Cortex of kidney (tissue), 1 donor: Measurements from ENCODE around the gene LSM14B.
A peak's percentile ranks its signal among the peaks of the same experiment; 100 is the strongest.
"Not testable (repeated sequence)": the region's sequence is repeated elsewhere in the genome, so short reads cannot be mapped to it uniquely, and the experiment has no call there.

Experiments used
- DNase-seq: peaks from one replicate; lab custom pipeline; 2025; lab: John Stamatoyannopoulos, UW

LSM14B gene

DNA sequence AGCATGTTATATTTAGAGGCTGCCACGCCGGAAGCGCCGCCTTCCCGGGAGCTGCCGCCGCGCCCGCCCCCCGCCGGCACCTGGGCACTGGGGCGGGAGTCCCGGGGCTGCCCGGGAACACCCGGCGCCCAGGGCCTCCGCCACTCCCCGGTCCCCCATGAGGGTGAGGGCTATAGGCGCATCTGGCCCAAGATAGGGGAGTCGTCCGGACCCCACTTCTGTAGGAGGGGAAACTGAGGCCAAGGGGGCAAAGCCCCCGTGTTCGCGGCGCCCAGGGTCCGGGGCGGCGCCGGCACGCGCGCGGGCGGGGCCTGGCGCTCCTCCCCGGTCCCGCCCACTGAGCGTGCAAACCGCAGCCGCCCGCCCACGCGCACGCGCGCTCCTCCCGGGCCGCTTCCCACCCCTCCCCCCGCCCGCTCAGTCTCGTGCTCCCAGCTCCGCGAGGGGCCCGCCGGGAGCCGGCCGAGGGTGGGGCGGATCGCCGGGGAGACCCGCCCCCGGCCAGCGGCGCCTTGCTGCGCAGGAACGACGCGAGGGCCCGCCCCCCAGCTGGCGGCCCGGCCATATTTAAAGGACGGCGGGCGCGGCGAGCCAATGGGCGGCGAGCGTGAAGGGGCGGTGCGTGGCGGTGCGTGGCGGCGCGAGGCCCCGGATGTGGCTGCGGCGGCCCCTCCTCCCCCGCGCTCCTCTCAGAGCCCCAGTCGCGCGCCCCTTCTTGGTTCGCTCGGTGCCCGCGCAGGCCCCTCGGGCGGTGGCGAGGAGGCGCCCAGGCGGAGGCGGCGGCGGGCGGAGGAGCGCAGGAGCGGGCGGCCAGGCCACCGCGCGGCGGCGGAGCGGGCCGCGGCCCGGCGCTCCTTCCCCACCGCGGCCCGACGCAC is at the start of gene LSM14B:
LSM14B (plus strand) TSS at position 700 of the 878 bp plus-strand sequence. CDS start 192 bp downstream, outside the sequence.
- peak; percentile 92 for DNase-seq

DNA sequence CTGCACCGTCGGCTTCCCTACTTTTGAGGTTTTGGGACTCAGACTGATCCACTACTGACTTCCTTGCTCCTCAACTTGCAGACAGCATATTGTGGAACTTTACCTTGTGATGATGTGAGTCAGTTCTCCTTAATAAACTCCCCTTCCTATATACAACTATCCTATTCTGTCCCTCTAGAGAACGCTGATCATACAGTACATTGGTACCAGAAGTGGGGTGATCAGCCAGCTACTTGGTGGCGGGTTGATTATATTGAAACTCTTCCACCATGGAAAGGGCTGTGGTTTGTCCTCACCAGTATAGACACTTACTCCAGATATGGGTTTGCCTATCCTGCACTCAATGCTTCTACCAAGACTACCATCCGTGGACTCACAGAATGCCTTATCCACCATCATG is 49.0 kb upstream of the LSM14B start:
- DNase-seq, result no peak

DNA sequence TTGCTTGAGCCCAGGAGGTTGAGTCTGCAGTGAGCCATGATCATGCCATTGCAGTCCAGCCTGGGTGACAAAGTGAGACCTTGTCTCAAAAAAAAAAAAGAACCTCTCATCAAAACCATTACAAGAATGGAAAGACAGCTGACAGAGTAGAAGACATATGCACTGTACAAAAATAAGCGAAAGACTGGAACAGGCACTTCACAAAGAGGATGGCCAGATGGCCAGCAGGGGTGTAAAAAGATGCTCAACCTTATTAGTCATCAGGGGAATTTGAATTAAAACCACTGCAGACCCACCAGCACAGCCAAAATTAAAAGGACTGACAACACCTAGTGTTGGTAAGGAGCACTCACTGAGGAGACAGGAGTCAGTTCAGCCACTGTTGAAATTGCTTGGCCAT is 43.1 kb upstream of the LSM14B start:
- DNase-seq, result no peak

- DNase-seq, result no peak
Measured at GRCh38 chr20:62080249-62080990, 41.9 kb upstream of the LSM14B start.

- no peak for DNase-seq
Measured at GRCh38 chr20:62083312-62083711, 39.0 kb upstream of the LSM14B start.

GRCh38 chr20:62084224-62084623 is 38.1 kb upstream of the LSM14B start:
- not testable (repeated sequence) for DNase-seq

GRCh38 chr20:62085206-62085605 is 37.1 kb upstream of the LSM14B start:
- no peak for DNase-seq

GRCh38 chr20:62087227-62087626 is 35.0 kb upstream of the LSM14B start:
- no peak for DNase-seq

DNA sequence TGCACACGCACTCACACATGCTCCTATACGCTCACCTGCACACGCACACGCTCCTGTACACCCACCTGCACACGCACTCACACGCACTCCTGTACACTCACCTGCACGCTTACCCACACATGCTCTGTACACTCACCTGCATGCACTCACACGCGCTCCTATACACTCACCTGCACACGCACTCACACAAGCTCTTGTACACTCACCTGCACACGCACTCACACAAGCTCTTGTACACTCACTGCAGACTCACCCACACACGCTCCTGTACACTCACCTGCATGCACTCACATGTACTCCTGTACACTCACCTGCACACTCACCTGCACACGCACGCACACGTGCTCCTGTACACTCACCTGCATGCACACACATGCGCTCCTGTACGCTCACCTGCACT is 34.6 kb upstream of the LSM14B start:
- no peak for DNase-seq

DNA sequence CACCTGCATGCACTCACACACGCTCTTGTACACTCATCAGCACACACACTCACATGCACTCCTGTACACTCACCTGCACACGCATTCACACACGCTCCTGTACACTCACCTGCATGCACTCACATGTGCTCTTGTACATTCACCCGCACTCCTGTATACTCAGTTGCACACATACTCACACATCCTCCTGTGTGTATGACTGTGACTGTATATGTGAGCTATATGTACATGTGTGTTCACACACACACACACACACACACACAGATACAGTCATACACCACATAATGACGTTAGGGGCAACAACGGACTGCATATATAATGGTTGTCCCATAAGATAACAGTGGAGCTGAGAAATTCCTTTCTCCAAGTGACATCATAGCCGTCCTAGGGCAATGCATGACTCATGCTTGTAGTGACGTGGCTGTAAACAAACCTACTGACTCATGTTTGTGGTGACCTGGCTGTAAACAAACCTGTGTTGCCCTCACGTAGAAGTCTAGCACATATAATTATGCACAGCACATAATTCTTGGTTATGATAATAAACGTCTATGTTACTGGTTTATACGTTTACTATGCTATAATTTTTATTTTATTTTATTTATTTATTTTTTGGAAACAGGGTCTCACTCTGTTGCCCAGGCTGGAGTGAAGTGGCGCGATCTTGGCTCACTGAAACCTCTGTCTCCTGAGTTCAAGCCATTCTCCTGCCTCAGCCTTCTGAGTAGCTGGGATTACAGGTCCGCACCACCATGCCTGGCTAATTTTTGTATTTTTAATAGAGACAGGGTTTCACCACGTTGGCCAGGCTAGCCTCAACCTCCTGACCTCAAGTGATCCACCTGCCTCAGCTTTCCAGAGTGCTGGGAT is 33.8 kb upstream of the LSM14B start:
- DNase-seq, result no peak

GRCh38 chr20:62089393-62089792 is 32.9 kb upstream of the LSM14B start:
- no peak for DNase-seq

DNA sequence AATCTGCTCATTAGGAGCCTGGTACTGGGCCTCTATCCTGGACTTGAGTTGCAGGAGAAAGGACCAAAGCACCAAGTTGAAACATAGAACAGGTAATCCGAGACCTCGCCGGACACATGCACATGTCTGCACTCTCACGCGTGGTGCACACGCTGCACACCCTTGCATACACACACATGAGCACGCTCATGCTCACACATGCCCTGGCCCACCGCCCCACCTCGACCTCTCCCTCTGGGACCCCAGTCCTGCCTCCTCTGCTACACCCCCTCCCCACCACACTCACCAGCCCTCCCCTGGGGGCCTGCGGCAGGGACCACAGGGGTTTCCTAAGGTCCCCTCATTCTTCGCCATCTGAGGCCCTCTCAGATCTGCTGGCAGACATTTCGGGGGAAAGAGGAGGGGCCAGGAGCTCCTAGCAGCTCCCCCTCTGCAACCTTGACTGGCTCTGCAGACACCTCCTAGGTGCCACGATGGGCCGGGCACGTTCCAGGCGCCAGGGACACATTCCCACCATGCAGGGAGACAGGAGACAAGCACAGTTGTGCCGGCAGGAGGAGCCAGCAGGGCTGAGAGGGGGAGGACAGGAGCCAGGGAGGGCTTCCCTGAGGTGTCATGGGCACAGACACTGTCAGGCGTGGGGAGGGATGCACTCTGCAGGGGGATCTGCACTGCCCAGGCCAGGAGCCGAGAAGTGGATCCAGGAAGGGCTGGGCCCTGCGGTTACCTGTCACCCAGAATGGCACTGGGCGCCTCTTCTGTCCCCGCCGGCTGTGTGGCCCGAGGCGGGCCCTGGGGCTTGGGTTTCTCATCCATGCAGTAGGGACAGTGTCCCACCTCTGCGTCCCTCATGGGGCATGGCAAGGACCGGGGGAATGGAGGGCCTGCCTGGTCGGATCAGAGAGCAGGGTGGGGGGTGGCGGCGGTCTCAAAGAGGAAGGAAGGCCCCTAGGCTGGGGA is 25.6 kb upstream of the LSM14B start:
- no peak for DNase-seq

GRCh38 chr20:62097881-62098407 is 24.3 kb upstream of the LSM14B start:
- no peak for DNase-seq

DNA sequence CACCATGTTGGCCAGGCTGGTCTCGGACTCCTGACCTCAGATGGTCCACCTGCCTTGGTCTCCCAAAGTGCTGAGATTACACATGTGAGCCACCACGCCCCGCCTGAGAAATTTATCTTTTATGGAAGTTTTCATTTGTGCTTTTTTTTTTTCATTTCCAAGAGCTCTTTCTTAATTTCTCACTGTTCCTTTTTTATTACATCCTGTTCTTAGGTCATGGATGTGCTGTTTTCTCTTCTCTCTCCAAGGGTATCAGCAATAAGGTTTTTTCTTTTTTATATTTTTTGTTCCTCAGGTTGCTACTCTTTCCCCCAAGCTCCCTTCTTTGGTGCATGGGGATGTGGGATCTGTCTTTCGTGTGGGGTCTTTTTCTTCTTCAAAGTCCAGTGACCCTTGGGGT is 21.2 kb upstream of the LSM14B start:
- no peak for DNase-seq

DNA sequence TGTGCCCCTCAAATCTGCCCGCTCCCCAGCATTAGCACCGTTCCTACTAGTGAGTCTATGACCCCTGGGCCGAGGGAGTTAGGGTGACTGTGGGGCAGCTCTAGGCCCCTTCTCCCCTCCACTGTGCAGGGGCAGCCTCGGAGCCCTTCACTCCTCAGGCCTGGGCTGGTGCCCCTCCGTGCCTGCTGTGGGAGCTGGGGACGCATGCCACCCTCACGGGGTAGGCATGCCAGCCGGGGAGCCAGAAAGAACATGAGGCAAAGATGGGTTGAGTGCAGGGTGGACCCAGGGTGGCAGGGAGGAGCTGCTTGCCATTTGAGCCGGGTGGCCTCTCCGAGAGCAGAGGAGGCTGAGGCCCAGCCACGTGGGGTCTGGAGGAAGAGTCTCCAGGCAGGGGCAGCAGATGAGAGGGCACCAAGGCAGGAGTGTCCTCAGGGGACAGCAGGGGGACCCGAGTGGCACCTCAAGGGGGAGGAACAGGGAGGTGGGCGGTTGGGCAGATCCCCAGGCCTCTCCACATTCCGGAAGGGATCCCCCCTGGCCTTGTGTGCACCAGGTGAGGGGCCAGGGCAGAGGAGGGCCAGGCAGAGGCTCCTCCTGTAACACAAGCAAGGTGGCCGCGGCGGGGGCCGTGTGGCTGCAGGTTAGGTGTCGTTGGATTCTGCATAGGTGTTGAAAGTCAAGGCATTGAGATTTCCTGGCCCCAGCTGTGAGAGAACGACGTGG is 18.6 kb upstream of the LSM14B start:
- no peak for DNase-seq

GRCh38 chr20:62104234-62104789 is 18.0 kb upstream of the LSM14B start:
- no peak for DNase-seq

GRCh38 chr20:62104791-62105345 is 17.4 kb upstream of the LSM14B start:
- DNase-seq, result no peak

- DNase-seq, result no peak
Measured at GRCh38 chr20:62105592-62105991, 16.7 kb upstream of the LSM14B start.

GRCh38 chr20:62111148-62111547 is 11.1 kb upstream of the LSM14B start:
- no peak for DNase-seq
